Measurements from ENCODE around the gene ACIN1. TPM values are rescaled to one million over a fixed set of nuclear protein-coding genes. Genes with fewer than 3 reads are reported as not detected.

ACIN1 gene
- total and polyA plus RNA-seq, 9 of the 15 experiments (the other 6 are each of a cell fraction or from before 2014, with no cell fraction given), result 5.0 to 196 (median 129) TPM

- no peak for TF ChIP-seq MGA (IDR thresholded peaks at IDR 0.05)
- peak; percentile 20; the same call in 1 of the 2 replicates for TF ChIP-seq ZNF583 (CRISPR knock-in tag; IDR thresholded peaks at IDR 0.05)
- TF ChIP-seq PURB (CRISPR knock-in tag; IDR thresholded peaks at IDR 0.05; ENCODE audit: low read depth), result no peak
- no peak for TF ChIP-seq MXD1 (CRISPR knock-in tag; IDR thresholded peaks at IDR 0.05; ENCODE audit: borderline replicate concordance, poor library complexity, severe bottlenecking)
- peak; percentile 86 for TF ChIP-seq TEAD4 (IDR thresholded peaks at IDR 0.05; ENCODE audit: low read length)
- TF ChIP-seq TEAD4 (CRISPR knock-in tag; IDR thresholded peaks at IDR 0.05; ENCODE audit: borderline replicate concordance), result no peak
- no peak for TF ChIP-seq YY1 (IDR thresholded peaks at IDR 0.05; ENCODE audit: borderline replicate concordance in 1 of 3, control insufficient read depth in 1 of 3, extremely low read depth in 1 of 3, insufficient read depth in 3 of 3, insufficient read length in 1 of 3, insufficient replicate concordance in 2 of 3, low read depth in 1 of 3, low read length in 2 of 3)
- no peak for TF ChIP-seq SAFB (IDR thresholded peaks at IDR 0.05; ENCODE audit: borderline replicate concordance, low read depth, low read length)
- TF ChIP-seq ATF6 (CRISPR knock-in tag; IDR thresholded peaks at IDR 0.05), result 0 out of 2 replicates have a peak, but pooled peaks have one; percentile 79
- no peak for TF ChIP-seq PHB (CRISPR knock-in tag; IDR thresholded peaks at IDR 0.05)
- no peak for TF ChIP-seq BCOR (IDR thresholded peaks at IDR 0.05)
- TF ChIP-seq ZNF57 (CRISPR knock-in tag; IDR thresholded peaks at IDR 0.05), result no peak
- TF ChIP-seq ZNF347 (CRISPR knock-in tag; IDR thresholded peaks at IDR 0.05; ENCODE audit: low read depth), result no peak
Observed at GRCh38 chr14:23128969-23129758, 34.2 kb upstream of the ACIN1 start (continued).

Measured in K562 (cell line).